Gastroesophageal sphincter (tissue), 4 donors: ENCODE data around the gene PPP1R3G. TPM values are rescaled to one million over a fixed set of nuclear protein-coding genes. Genes with fewer than 3 reads are reported as not detected.
"Not testable (repeated sequence)": the region's sequence is repeated elsewhere in the genome, so short reads cannot be mapped to it uniquely, and the experiment has no call there.

ENCODE experiments used
- ATAC-seq: fragments of 150-250 bp; one replicate; pipeline ENCODE4 v1.9.1; 2016; ENCODE audit warnings: mild to moderate bottlenecking, moderate library complexity
- H3K27ac ChIP-seq, 4 donors: fragments of 200-600 bp; sonication (generic) in 3 of 4; 1 replicate in 3 of 4; 2 replicates in 1 of 4; pipeline ENCODE4 v1.5.1; 2016 to 2019
- H3K27me3 ChIP-seq: fragments of 200-600 bp; sonication (generic); one replicate; pipeline ENCODE4 v1.5.1; 2019
- H3K36me3 ChIP-seq, 2 donors: fragments of 200-600 bp; sonication (generic); one replicate each; pipeline ENCODE4 v1.5.1; 2019; ENCODE audit warnings: control low read depth in 1 of 2
- H3K4me1 ChIP-seq, 3 donors: fragments of 200-600 bp; sonication (generic); 1 replicate in 2 of 3; 2 replicates in 1 of 3; pipeline ENCODE4 v1.5.1; 2016 to 2019; ENCODE audit warnings: control low read depth in 2 of 3
- H3K4me3 ChIP-seq, 2 donors: fragments of 200-600 bp; sonication (generic); one replicate each; pipeline ENCODE4 v1.5.1; 2019; ENCODE audit warnings: mild to moderate bottlenecking in 1 of 2, moderate library complexity in 1 of 2
- H3K9me3 ChIP-seq, 3 donors: fragments of 200-600 bp; sonication (generic); one replicate each; pipeline ENCODE4 v1.5.1; 2017 to 2019; ENCODE audit warnings: control low read depth in 2 of 3
- EP300 ChIP-seq: sonication (generic); formaldehyde crosslinking; IDR thresholded peaks from one replicate; pipeline ENCODE4 v1.6.1; 2017; ENCODE audit warnings: antibody characterized with exemption, mild to moderate bottlenecking
- POLR2A ChIP-seq, 2 donors: fragments of 450-650 bp; IDR thresholded peaks; one replicate each; pipeline ENCODE4 v1.6.1; 2017; ENCODE audit warnings: antibody characterized with exemption in 2 of 2, mild to moderate bottlenecking in 2 of 2, moderate library complexity in 1 of 2
- POLR2AphosphoS5 ChIP-seq: sonication (generic); formaldehyde crosslinking; IDR thresholded peaks from one replicate; pipeline ENCODE4 v1.6.1; 2017; ENCODE audit warnings: antibody characterized with exemption
- WGBS, 2 donors: methylation state at CpG; one replicate each; pipeline ENCODE4 v1.1.5; 2018; ENCODE audit warnings: low coverage in 1 of 2; 5-methylcytosine and 5-hydroxymethylcytosine counted together
- total RNA-seq, 4 donors: library from RNA; depleted of rRNA; stranded (reverse); fragments of >200 nt; gene quantifications; one replicate each; pipeline ENCODE4 v1.1.0, GENCODE V29; 2016
- TF ChIP-seq, protein P1 (sequence below), 4 experiments: fragments of 200-600 bp in 2 of 4; fragments of 450-650 bp in 2 of 4; sonication (generic) in 1 of 4; IDR thresholded peaks; one replicate each; pipeline ENCODE4 v1.5.1; 2017 to 2019; ENCODE audit warnings: antibody characterized with exemption in 4 of 4, mild to moderate bottlenecking in 2 of 4, moderate library complexity in 2 of 4

Gene PPP1R3G
- total RNA-seq, 4 donors from 2014 or later: 2.2 to 11.8 (median 5.7) TPM

DNA sequence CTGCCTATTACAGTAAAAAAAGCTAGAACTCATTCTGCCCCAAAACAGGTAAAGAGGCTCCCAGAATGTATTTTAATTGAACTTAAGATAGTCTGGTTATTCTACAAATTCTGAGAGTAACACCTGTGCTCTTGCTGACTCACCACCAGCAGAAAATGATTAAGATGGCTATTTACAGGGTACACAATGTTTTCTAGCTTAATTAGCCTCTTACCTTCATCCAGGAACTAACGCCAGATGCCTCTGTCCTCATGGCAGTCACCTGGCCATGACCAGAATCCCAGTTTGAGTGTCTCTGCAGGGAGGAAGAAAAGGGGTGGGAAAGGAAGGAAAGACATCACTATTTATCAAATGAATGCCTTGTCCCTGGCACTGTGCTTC, 31.3 kb upstream of the PPP1R3G start:
- H3K9me3 ChIP-seq: peaks cover 0 to 15% (median 0%) of the 10 kb centered on the region in 3 donors
- WGBS, 2 donors: 55 to 83% methylated on average over 1 of the region's 1 CpG
- H3K4me3 ChIP-seq: no peak overlapping the region
- H3K27ac ChIP-seq: no peak overlapping the region
- ATAC-seq: no peak
- H3K4me1 ChIP-seq: no peaks in the 10 kb centered on the region
- TF ChIP-seq POLR2AphosphoS5 (no peak), EP300 (no peak), POLR2A (IDR thresholded peaks at IDR 0.05) (no peak)
- TF ChIP-seq, protein P1, sequence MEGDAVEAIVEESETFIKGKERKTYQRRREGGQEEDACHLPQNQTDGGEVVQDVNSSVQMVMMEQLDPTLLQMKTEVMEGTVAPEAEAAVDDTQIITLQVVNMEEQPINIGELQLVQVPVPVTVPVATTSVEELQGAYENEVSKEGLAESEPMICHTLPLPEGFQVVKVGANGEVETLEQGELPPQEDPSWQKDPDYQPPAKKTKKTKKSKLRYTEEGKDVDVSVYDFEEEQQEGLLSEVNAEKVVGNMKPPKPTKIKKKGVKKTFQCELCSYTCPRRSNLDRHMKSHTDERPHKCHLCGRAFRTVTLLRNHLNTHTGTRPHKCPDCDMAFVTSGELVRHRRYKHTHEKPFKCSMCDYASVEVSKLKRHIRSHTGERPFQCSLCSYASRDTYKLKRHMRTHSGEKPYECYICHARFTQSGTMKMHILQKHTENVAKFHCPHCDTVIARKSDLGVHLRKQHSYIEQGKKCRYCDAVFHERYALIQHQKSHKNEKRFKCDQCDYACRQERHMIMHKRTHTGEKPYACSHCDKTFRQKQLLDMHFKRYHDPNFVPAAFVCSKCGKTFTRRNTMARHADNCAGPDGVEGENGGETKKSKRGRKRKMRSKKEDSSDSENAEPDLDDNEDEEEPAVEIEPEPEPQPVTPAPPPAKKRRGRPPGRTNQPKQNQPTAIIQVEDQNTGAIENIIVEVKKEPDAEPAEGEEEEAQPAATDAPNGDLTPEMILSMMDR (IDR thresholded peaks at IDR 0.05): no peak
- H3K36me3 ChIP-seq: no peaks in the 10 kb centered on the region
- no peaks in the 10 kb centered on the region for H3K27me3 ChIP-seq

DNA sequence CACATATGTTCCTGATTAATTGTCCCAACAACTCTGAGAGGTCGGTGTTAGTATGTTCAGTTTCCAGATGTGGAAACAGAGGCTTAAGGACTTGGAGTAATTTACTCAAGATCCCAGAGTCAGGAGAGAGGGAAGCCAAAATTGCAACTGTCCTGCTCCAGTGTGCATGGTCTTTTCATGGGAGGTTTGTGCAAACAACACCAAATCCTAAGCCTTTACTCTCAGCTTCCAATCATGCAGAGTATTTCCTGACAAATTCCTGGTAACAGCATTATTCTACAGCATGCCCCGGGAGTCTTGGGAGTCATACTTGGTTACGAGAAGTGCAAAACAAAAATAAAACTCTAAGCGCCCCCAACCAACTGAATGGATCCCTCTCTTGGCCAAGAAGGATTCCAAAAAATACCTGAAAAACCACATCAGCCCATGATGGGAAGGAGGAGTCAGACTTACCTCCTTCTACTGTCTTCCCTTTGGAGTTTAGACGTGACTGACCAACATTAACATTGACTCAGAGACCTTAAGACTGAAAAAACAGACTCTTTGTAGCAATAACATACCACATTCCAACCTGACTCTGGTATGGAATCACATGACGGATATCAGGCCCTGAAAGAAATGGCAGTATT, 30.8 kb upstream of the PPP1R3G start:
- Histone ChIP-seq H3K4me1 (no peaks in the 10 kb centered on the region), H3K27me3 (no peaks in the 10 kb centered on the region), H3K4me3 (no peak overlapping the region), H3K36me3 (no peaks in the 10 kb centered on the region), H3K9me3 (peaks cover 0 to 15% (median 0%) of the 10 kb centered on the region in 3 donors), H3K27ac (no peak overlapping the region)
- WGBS, 2 donors: 62 to 80% methylated on average over 3 to 6 of the region's 6 CpGs
- TF ChIP-seq EP300: no peak
- TF ChIP-seq POLR2A (IDR thresholded peaks at IDR 0.05): no peak
- no peak for TF ChIP-seq POLR2AphosphoS5
- TF ChIP-seq, protein P1 (IDR thresholded peaks at IDR 0.05): no peak
- no peak for ATAC-seq

DNA sequence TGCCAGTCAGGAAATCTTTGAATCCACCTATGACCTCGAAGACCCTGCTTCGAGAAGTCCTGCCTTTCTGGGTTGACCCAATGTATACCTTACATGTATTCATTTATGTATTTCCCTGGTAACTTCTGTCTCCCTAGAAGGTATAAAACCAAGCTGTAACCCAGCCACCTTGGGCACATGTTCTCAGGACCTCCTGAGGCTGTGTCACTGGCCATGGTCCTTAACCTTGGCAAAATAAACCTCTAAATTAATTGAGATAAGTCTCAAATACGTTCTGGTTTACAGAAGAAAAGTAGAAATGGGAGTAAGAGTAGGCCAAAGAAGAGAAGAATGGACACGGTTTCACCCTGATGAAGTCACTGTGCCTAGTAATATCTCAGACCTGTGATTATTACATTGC, 30.0 kb upstream of the PPP1R3G start:
- no peaks in the 10 kb centered on the region for H3K27me3 ChIP-seq

DNA sequence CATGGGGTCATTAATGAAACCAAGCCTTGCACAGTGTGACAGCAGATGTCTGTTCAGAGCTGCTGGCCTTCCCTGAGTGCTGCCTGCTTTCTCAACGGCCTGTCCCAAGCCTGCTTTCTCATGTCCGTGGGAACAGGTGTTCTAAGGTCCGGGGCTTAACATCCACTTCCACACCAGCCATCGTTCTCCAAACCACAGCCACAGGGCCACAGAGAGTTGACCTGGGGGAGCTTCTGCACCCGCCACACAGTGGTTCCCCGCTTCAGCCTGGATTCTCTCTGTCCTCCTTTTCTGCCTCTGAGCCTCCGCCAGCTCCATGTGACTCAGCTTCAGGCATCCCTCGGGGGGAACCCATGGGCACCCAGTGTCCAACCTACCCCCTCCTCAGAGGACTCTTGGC, 26.9 kb upstream of the PPP1R3G start:
- ATAC-seq: no peak
- no peaks in the 10 kb centered on the region for H3K4me1 ChIP-seq
- TF ChIP-seq, protein P1 (IDR thresholded peaks at IDR 0.05): no peak
- TF ChIP-seq EP300 (no peak), POLR2AphosphoS5 (no peak), POLR2A (IDR thresholded peaks at IDR 0.05) (no peak)
- WGBS, 2 donors: 63 to 89% methylated on average over 3 to 8 of the region's 8 CpGs
- H3K4me3 ChIP-seq: no peak overlapping the region
- H3K9me3 ChIP-seq: no peaks in the 10 kb centered on the region
- H3K36me3 ChIP-seq: no peaks in the 10 kb centered on the region
- H3K27me3 ChIP-seq: no peaks in the 10 kb centered on the region
- H3K27ac ChIP-seq: no peak overlapping the region

More for the DNA sequence above, 30.0 kb upstream of the PPP1R3G start:
- Histone ChIP-seq H3K4me1 (no peaks in the 10 kb centered on the region), H3K27ac (no peak overlapping the region), H3K9me3 (peaks cover 0 to 15% (median 0%) of the 10 kb centered on the region in 3 donors), H3K4me3 (no peak overlapping the region), H3K36me3 (no peaks in the 10 kb centered on the region)
- WGBS, 2 donors: 76 to 93% methylated on average over 3 to 4 of the region's 4 CpGs
- TF ChIP-seq POLR2AphosphoS5: no peak
- TF ChIP-seq, protein P1 (IDR thresholded peaks at IDR 0.05): no peak
- TF ChIP-seq EP300: no peak
- no peak for TF ChIP-seq POLR2A (IDR thresholded peaks at IDR 0.05)
- no peak for ATAC-seq

DNA sequence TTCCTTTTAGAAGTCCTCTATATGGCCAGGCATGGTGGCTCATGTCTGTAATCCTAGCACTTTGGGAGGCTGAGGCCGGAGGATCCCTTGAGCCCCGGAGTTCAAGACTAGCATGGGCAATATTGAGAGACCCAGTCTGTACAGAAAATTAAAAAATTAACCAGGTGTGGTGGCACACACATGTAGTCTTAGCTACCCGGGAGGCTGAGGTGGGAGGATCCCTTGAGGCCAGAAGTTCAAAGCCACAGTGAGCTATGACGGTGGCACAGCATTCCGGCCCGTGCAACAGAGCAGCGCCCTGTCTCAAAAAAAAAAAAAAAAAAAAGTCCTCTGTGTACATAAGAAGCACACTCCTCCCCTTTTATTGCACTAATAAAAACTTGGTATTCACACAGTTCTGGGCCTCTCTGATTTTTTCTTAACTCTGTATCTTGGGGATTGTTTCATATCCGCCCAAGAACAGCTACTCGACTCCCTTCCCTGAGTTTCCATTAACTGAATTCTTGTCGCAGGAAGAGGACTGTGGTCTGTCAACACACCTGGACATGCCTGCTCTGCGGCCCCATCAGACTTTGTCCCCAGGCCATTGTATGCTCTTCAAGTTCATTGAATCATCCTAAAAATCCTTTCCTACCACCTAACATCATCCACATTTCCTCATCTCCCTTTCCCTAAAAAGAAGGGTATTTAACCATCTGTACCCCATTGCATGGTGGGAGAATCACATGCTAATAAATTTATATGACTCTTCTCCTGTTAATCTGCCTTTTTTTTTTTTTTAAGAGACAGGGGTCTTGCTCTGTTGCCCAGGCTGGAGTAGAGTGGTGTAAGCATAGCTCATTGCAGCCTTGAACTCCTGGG, 25.9 kb upstream of the PPP1R3G start:
- Histone ChIP-seq H3K4me3 (no peak overlapping the region), H3K27me3 (no peaks in the 10 kb centered on the region), H3K27ac (no peak overlapping the region), H3K36me3 (no peaks in the 10 kb centered on the region), H3K4me1 (no peaks in the 10 kb centered on the region), H3K9me3 (no peaks in the 10 kb centered on the region)
- ATAC-seq: no peak
- WGBS, 2 donors: 81 to 89% methylated on average over 6 to 11 of the region's 11 CpGs
- no peak for TF ChIP-seq POLR2AphosphoS5
- TF ChIP-seq POLR2A (IDR thresholded peaks at IDR 0.05): no peak
- no peak for TF ChIP-seq EP300
- TF ChIP-seq, protein P1 (IDR thresholded peaks at IDR 0.05): no peak

DNA sequence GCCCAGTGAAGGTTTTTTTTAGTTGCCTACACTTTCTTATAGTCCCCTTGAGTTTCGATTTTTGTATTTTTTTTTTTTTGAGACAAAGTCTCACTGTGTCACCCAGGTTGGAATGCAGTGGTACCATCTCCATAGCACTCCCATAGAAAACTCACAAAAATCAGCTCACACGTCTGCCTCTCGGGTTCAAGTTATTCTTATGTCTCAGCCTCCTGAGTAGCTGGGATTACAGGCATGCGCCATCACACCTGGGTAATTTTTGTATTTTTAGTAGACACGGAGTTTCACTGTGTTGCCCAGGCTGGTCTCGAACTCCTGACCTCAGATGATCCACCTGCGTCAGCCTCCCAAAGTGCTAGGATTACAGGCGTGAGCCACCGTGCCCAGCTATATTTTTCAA, 24.7 kb upstream of the PPP1R3G start:
- not testable (repeated sequence) for H3K27me3 ChIP-seq, H3K4me1 ChIP-seq, ATAC-seq, H3K36me3 ChIP-seq, H3K4me3 ChIP-seq, H3K9me3 ChIP-seq, H3K27ac ChIP-seq
- 90 to 100% methylated on average over 4 to 9 of the region's 9 CpGs for WGBS, 2 donors
